ENCODE data around the gene MMD. TPM values are rescaled to one million over a fixed set of nuclear protein-coding genes. Genes with fewer than 3 reads are reported as not detected.
A peak's percentile ranks its signal among the peaks of the same experiment; 100 is the strongest.

Gene MMD
- total and polyA plus RNA-seq, 2 of the 13 experiments (the other 11 are each of a cell fraction or from before 2014, with no cell fraction given), result 121 to 225 TPM

GRCh38 chr17:55452139-55452790, 30.6 kb upstream of the MMD start (continued):
- TF ChIP-seq ARID5B (CRISPR knock-in tag; IDR thresholded peaks at IDR 0.05), result peak; percentile 80
- TF ChIP-seq SALL1 (CRISPR knock-in tag; IDR thresholded peaks at IDR 0.05), result 0 out of 2 replicates have a peak, but pooled peaks have one; percentile 45
- no peak for TF ChIP-seq ZFY (CRISPR knock-in tag; IDR thresholded peaks at IDR 0.05)
- peak; percentile 54; the same call in 1 of the 2 replicates for TF ChIP-seq MLX (CRISPR knock-in tag; IDR thresholded peaks at IDR 0.05)
- TF ChIP-seq NFKB2 (CRISPR knock-in tag; IDR thresholded peaks at IDR 0.05; ENCODE audit: borderline replicate concordance), result no peak
- TF ChIP-seq ZNF878 (CRISPR knock-in tag; IDR thresholded peaks at IDR 0.05), result peak; percentile 60; the same call in 1 of the 2 replicates
- TF ChIP-seq NR2C2 (CRISPR knock-in tag; IDR thresholded peaks at IDR 0.05; ENCODE audit: borderline replicate concordance), result peak; percentile 37; the same call in 1 of the 2 replicates
- TF ChIP-seq MXI1 (IDR thresholded peaks at IDR 0.05; ENCODE audit: borderline replicate concordance, low read depth, low read length), result peak; percentile 21; the same call in 1 of the 3 replicates
- no peak for TF ChIP-seq REPIN1 (CRISPR knock-in tag; IDR thresholded peaks at IDR 0.05; ENCODE audit: borderline replicate concordance, low read depth)
- TF ChIP-seq ZNF790 (CRISPR knock-in tag; IDR thresholded peaks at IDR 0.05; ENCODE audit: borderline replicate concordance), result no peak
- no peak for TF ChIP-seq BORCS8-MEF2B (CRISPR knock-in tag; IDR thresholded peaks at IDR 0.05)
- TF ChIP-seq MEIS2 (CRISPR knock-in tag; IDR thresholded peaks at IDR 0.05), result no peak
- no peak for TF ChIP-seq ZIK1 (CRISPR knock-in tag; IDR thresholded peaks at IDR 0.05; ENCODE audit: borderline replicate concordance, low read depth)
- TF ChIP-seq ZNF329 (CRISPR knock-in tag; IDR thresholded peaks at IDR 0.05; ENCODE audit: low read depth), result no peak
- TF ChIP-seq CERS6 (CRISPR knock-in tag; IDR thresholded peaks at IDR 0.05), result no peak
- TF ChIP-seq WIZ (CRISPR knock-in tag; IDR thresholded peaks at IDR 0.05), result no peak
- peak; percentile 65; the same call in 1 of the 2 replicates for TF ChIP-seq SOX5 (CRISPR knock-in tag; IDR thresholded peaks at IDR 0.05; ENCODE audit: borderline replicate concordance)
- peak; percentile 83 for TF ChIP-seq ETV5 (CRISPR knock-in tag; IDR thresholded peaks at IDR 0.05; ENCODE audit: borderline replicate concordance)
- 0 out of 2 replicates have a peak, but pooled peaks have one; percentile 22 for TF ChIP-seq PAXIP1 (CRISPR knock-in tag; conservative IDR thresholded peaks at IDR 0.05)
- TF ChIP-seq SRSF4 (IDR thresholded peaks at IDR 0.05; ENCODE audit: low read depth, low read length, poor library complexity, severe bottlenecking), result no peak
